IPS-11a (cell line): Measurements from ENCODE around the gene CACNA2D2.

ENCODE experiments used
- H3K4me3 ChIP-seq: one replicate; pipeline ENCODE4 v1.5.1; 2013; ENCODE audit warnings: low read depth, low read length, control low read depth

The CACNA2D2 gene

DNA sequence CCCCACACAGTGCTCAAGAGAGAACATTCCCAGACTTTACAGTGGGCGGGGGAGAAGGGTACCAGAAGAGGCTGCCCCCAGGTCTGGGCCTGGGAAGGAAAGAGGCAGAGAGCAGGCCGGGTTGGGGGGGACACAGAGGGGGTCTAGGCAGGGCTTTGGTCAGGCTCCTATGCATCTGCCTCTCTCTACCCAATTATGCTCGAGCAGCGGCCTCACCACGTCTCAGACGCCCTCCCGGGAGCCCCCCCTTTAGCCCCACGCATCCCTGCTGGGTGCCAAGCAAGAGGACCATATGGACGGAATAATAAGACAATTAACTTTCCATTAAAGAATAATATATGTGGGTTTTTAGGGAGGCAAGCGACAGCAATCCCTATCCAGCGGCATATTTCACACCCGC lies 32.8 kb downstream of the CACNA2D2 start:
- H3K4me3 ChIP-seq: no peak overlapping the region

DNA sequence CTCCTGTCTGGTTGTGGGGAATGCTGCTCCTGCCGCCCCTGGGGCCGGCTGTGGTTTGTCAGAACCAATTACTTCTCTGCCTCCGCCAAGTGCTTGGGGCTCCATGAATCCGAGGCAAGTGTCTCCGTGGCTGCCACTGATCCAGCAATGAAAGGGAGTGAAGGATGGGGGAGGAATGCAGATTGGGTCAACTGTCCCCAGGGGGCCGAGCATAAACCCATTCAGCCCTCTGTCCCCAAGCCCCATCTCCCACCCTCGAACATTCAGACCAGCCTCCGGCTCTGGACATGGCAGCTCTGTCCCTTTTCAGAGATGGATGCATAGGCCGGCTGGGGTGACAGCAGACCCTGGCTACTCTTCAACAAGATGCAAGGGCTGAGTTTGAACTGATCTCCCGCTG lies 35.5 kb downstream of the CACNA2D2 start:
- no peak overlapping the region for H3K4me3 ChIP-seq

DNA sequence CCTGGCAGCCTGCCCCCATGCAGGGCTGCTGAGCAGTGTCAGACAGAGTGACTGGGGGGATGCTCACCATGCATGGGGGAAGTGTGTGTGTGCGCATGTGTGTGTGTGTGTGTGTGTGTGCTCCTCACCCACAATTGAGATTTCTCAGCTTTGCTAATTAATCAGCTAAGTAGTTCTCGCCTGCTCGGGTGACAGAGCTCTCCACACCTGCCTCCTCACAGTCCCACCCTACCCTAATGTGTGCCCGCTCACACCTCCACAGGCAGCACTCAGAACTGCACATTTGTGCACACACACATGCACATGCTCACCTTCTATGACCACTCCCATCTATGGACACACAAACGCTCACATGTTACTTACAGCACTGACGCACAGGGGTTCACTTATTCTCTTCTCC lies 37.3 kb downstream of the CACNA2D2 start:
- H3K4me3 ChIP-seq: no peak overlapping the region

DNA sequence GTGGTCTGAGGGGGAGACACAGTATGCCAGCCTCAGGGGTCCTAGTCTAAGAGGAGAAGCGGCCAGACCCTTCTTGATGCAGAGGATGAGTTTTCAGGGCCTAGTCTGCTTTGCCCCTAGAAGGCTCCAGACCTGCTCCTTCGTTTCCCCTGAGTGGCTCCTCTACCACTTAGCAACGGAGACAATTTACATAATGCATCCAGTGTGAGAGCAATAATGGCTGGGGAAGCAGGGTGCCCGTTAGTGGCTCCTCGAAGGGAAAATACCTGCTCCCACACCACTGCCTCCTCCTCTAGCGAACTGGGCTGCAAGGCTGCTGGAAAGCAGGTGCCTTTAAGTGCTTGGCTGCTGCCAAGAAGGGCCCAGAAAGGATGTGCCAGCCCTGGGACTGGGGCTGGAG lies 38.9 kb downstream of the CACNA2D2 start:
- no peak overlapping the region for H3K4me3 ChIP-seq

DNA sequence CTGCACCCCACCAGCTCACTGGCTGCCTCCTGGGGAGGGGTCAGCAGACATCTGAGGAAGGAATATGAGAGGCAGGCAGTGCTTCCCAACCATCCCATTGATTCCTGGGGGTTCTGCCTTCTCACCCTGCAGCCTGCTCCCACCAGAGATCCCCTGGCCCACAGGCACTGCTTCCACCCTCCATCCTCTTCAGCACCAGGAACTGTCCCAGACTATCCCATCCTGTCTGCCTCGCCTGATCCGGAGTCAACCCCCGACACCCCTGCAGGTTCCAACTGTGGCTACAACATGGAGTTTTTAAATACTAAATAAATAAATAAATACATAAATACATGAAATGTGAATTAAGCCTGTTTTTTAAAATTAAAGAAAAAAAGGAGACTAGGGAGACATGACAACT lies 43.6 kb downstream of the CACNA2D2 start:
- no peak overlapping the region for H3K4me3 ChIP-seq

DNA sequence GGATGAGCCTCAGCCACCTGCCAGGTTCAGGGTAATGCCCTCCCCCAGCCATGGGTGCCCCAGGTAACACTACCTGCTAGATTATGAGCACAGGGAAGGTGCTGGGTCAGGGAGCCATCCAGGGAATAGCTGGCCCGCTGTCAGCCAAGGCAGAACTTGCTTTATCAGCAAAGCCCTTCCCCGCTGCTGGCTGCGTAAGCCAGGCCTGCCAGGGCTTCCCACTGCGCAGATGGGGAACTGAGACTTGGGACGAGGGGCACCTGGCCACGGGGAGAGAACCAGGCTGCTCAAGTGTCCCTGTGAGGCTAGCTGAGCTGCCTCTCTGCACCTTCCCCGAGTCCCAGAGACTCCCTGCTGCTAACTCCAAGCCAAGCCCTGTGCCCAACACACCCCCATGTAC lies 45.4 kb downstream of the CACNA2D2 start:
- no peak overlapping the region for H3K4me3 ChIP-seq

DNA sequence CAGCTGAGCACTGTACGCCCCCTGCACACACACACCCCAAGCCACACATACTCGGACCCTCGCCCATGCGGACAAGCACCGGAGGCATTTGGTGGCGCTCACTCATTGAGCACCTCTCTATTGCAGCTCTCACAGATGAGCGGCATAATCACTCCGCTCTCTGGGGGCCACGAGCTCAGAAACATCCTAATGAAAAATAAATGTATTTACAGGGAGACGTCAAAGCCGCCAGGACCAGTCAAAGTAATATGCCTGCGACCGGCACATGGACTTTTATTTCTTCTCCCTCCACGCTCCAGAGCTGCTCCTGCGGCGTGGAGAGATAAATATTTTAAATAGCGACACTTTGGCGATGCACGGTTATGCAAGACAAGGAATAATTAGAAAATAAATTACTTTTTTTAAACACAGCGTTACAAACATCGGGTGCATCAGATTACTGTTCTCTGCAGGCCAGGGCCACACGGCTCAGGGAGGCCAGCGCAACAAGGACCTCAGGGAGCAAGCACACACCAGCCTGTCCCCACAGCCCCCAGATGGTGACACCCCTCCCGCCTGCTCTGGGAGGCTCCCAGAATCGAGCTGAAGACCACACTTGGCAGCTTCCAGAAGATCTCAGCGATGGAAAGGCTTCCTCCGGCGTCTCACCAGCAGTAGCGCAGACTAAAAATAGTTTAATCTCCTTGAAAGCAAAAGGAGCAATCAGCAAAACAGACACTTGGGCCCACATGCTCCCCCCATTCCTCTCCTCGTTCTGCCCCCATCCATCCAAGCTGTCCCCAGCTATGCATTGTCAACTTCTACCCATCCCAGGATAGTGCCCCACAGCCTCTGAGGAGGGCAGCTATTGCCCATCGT lies 48.0 kb downstream of the CACNA2D2 start:
- H3K4me3 ChIP-seq: no peak overlapping the region

DNA sequence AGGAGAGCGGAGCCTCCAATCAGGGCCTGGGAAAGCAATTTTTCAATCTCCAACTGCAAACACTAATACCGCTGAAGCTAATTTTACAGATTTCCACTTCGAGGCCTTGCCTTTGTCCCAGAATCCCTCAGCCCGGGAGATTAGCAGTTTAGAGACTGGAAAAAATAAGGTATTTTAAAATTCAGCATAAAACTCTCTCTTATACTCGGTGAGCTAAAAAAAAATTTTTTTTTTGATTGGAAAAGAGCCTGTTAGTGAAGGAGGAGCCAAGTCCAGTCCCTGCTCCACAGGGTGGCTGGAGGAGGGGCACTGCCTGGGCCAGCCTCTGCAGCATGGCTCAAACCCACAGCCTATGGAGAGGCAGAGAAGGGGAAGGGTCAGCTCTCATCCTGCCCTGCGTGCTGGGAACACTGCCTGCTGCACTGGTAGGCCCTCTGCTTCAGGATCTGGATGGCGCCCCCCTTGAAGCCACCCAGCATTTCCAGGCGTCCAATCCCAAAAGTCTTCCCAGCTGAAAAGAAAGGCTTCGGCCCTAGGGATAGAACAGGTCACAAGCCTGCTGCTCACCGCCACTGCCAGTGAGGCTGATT lies 48.9 kb downstream of the CACNA2D2 start:
- H3K4me3 ChIP-seq: no peak overlapping the region

DNA sequence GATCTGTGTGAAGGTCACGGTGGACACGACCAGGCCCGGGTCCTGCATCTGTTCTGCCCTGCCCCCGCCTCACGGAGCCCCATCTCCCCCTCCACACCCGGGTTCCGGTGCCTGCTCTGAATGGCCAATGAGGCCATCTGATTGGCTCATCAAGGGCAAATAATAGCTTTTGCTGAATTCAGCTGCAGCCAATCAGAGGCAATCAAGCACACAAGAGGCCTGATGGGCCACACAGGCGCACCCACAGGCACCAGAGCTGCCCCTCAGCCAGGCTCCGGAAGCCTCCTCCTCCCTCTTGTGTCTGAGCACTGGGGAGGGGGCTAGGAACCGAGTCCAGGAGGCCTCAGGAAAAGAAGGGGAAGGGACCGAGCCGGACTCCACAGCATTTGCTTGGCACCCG lies 49.5 kb downstream of the CACNA2D2 start:
- no peak overlapping the region for H3K4me3 ChIP-seq

DNA sequence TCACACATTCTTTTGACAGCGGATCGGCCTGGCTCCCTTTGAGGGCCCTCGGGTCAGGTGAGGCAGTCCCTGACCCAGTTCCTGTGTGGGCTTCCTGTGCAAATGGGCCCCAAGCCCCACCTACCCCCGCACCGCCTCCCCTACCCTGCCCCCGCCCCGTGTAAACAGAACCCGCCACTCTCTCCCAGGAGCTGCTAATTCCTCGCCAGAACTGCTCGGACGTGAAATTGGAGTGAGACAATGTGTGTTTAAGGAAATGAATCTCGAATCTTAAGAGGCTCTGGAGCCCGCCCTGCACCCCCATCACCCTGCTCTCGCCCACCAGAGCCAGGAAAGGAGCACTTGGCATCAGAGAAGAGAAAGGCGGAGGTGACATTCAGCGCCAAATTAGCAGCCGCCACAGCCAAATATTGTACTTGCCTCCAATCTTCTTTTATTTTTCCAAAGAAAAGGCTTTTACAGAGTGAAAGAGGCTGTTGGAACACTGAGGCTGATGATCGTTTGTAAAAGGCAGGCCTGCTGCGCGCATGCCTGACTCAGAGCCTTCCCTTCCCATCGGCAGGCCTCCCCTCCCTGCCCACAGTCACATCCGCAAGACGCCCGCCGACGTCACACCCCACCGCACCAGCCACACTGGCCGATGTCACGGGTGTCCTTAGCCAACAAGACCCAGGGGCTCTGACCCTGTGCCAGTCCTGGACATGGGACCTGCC lies 53.1 kb downstream of the CACNA2D2 start:
- H3K4me3 ChIP-seq: no peak overlapping the region

DNA sequence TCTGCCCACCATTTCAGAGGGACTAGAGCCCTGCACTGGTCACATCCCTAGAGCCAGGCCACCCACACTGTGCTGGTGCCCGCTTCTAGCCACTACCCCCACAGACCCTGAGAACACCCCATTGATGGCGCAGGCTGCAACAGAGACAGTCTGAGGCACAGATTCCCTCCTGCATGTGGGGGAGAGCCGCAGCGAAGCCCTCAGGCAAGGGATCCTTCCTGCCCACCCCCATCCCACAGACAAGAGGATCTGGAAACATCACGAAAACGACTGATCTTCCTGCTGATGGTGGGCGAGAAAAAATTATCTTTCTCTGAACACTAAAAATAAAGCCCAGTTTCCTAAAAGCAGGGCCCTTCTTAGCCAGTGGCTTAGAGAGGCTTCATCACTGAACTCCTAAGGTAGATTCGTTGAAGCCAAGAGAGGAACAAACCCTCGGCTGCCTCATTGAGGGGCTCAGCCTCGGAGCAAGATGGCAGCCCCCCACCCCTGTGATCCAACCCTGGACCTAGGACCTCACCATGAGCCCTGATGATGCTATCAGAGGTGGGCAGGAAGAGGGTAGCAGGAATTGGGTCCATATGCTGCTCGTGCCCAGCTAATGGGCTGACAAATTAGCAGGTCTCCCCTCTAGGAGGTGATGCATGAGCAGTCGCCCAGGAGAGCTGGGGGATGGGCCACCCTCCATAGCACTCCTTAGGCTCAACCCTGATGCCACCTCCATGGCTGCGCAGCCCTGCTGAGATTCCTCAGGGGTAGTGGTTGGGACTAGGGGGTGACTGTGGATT lies 54.5 kb downstream of the CACNA2D2 start:
- H3K4me3 ChIP-seq: no peak overlapping the region

DNA sequence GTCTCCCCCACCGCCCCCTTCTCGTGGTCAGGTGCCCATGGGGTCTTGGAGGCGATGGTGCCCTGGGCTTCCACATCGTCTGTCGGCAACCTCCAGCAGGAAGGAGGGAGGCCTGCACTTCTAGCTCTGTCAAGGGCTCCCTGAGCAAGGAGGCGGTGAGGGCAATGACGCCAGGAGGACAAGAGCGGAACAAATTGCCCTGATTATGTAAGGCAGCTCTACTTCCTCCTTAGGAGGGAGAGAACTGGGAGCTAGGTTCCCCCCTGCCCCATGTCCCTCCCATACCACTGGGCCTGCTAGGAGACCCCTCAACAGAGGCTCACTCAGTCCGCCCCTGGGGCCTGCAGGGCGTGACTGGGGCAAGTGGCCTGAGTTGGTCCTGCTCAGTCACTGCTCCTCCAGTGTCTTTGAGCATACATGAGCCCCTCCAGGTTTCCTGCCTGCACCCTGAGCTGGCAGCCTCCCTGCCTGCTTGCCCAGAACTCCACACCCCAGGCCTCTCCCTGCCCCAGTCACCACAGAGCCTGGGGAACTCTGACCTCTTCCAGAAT lies 56.1 kb downstream of the CACNA2D2 start:
- H3K4me3 ChIP-seq: no peak overlapping the region

DNA sequence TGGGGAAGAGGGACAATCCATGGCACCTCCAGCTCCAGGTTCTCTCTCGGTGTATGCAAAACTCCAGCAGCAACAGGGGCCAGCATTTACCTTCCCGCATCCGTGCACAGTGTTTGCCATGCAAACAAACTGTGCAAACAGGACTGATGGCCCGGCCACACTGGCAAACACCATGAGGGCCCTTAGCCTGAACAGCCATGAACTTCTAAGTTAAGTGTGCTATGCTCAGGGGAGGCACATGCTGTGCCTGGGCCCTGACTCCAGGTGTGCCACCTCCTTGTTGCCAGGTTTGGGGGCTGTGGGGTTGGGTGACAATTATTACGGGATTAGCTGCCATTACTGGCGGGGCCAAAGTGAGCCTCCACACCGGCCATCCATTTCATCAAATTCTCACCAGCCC lies 57.5 kb downstream of the CACNA2D2 start:
- no peak overlapping the region for H3K4me3 ChIP-seq

DNA sequence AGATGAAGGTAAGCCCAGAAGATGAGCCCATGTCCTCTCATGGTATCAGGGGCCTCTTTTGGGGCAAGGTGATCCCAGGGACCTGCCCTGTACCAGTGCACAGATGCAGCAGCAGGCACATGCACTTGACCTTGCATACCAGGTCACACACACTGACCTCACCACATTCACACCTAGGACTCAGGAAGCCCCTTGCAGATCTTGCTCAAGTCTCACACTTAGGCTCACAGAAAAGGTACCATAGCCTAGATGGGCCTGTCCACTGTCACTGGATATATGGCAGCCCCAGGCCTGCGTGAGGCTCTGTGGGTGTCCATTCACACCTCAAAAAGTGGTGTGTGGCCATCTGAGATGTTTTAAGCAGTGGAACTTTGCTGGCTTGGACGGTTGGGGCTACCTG lies 58.7 kb downstream of the CACNA2D2 start:
- H3K4me3 ChIP-seq: no peak overlapping the region

DNA sequence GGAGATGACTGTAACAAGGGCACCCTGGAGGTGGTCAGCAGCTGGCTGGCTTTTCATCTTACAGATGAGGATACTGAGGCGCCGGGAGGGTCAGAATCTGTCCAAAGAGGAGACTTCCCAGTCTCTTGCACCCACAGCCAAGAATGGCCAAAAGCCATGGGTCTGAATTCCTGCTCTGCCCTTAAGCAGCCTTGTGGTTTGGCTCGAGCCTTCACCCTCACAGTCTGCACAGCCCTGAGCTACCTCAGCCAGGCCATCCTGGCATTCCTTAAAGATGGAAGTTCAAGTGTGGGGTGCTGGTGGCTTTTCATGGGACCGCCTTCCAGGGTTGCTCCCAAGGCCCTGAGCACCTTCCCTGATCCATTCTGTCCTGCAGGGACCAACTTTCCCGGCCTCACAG lies 59.2 kb downstream of the CACNA2D2 start:
- no peak overlapping the region for H3K4me3 ChIP-seq

DNA sequence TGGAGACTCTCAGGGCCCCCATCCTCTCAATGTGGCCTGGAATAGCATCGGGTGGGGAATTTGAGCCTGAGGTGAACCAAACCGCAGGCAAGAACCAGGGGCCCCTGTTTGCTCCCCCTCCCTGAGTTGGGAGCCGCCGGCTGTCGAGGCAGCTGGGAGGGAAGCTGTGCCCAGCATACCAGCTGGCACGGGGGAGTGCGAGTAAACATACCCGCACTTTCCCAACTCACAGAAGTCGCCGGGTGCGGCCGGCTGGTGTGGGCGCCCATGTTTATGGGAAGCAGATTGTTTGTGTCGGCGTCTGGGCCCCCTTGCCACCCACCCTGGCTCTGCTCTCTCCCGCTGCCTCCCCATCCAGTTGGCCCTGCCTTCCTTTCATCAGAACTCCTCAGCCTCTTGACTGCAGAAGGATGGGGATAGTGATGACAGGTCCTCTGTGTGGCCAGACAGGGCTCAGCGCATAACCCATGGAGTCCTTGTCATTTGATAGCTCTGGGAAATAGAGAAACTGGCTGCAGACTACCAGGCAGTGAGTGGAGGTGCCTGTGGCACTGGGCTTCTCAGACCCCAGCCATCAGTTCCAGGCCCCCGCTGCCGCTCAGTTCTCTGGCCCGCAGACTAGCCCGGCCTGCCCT lies 60.4 kb downstream of the CACNA2D2 start:
- no peak overlapping the region for H3K4me3 ChIP-seq

DNA sequence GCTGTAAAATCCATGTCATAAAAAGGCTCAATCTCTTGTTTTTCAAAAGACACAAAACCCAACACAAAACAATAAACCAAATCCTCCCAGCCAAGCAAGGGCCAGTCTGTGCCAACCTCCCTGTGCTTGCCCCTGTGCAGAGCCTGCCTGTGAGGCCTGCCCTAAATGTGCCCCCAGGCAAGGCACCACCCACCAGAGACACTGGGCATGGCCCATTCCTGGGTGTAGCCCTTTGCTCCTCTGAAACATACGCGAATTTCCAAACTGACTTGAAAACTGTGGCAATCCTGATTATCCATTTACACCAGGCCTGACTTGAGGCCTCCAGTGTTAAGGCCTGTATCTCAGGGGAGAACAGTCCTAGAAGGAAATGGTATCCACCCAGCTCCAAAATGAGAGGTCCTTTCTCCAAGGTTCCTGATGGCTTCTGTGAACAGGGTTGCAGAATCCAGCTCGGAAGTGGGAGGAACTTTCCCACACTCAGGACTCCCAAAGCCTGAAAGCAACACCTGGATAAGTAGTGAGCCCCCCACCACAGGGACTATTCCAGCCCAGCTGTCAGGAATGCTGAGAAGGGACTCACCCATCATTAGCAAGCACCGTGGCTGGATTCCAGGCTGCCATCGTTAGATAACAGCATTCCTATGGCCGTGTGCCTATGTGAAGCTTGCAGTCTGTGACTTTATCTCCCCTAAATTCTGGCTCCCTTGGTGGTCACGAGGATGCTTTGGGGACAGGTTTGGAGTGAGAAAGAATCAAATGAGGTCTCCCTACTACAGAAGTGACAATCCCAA lies 61.8 kb downstream of the CACNA2D2 start:
- H3K4me3 ChIP-seq: no peak overlapping the region

DNA sequence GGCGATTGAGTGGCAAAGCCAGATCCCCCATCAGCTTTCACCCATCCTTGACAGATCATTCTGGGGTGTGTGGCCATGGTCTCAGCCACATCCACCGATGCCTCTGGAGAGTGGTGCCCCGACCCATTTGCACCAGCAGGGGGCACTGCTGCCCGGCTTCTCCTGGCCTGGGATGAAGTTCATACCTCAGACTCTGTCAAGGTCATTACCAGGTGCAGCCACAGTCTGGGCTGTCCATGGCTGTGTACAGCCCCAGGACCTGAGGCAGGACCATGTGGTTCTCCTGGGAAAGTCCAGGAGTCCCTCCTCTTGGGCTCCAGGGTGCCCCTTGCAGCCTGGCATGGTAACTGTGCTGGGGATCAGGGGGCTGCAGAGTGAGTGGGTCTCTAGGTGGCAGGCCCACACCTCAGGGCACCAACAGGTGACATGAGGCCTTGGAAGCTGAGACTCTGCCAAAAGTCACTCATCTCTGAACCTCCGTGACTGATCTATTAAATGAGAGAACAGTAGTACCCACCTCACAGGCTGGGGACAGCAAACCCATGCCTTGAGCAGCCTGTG lies 67.2 kb downstream of the CACNA2D2 start:
- no peak overlapping the region for H3K4me3 ChIP-seq

DNA sequence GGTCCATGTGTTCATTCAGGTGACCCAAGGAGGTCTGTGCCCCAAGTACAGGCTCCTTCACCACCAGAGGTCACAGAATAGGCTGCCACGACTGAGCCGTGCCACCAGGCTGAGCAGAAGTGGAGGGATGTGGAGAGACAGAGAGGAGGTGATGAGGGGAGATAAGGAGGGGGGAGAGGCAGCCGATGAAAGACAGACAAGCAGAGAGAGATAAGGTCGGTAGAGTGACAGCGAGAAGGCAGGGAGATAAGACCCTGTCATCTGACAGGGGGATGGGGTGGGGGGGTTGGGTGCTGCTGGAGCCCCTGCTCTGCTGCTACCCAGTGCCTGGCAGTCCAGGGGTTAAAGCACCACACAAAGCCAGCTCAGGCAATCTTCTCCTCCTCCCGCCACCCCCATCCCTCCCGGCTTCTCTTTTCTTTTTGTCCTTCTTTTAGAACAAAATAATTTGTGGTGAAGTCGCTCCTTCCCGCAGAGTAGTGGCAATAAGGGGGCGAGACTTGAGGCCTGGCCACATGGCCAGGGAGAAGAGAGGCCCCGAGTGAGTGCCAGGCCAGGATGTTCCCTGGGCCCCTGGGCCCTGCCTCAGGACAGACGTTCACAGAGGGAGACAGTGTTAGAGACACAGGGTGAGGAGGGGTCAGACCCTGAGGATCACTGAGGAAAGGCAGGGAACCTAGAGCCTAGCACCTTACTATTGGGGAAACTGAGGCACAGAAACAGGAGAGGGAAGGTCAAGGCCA lies 67.9 kb downstream of the CACNA2D2 start:
- no peak overlapping the region for H3K4me3 ChIP-seq
